Small intestine (tissue), 7 donors: Measurements from ENCODE around the gene NBPF4. TPM values are rescaled to one million over a fixed set of nuclear protein-coding genes. Genes with fewer than 3 reads are reported as not detected.

Experiments used
- DNase-seq, 2 donors: peaks; one replicate each; pipeline versions ENCODE4 v3.0.0 to v3.0.0-alpha.2; 2013
- FAIRE-seq: peaks from 2 replicates; lab custom pipeline; 2012; peaks lifted over from hg19 to GRCh38; lab: Jason Lieb, UNC
- H3K27ac ChIP-seq, 3 donors: one replicate each; pipeline ENCODE4 v1.5.1; 2013; ENCODE audit warnings: low read length in 2 of 3, mild to moderate bottlenecking in 2 of 3, control low read depth in 1 of 3, inconsistent platforms in 1 of 3, low read depth in 1 of 3, moderate library complexity in 1 of 3
- H3K27me3 ChIP-seq, 3 donors: one replicate each; pipeline ENCODE4 v1.6.1; 2013; ENCODE audit warnings: low read length in 3 of 3, inconsistent platforms in 1 of 3; ENCODE audit not compliant: control insufficient read depth in 3 of 3, insufficient read depth in 3 of 3
- H3K36me3 ChIP-seq, 3 donors: one replicate each; pipeline ENCODE4 v1.6.1; 2013; ENCODE audit warnings: low read length in 3 of 3, inconsistent platforms in 1 of 3, low read depth in 1 of 3, mild to moderate bottlenecking in 1 of 3, moderate library complexity in 1 of 3; ENCODE audit not compliant: control insufficient read depth in 3 of 3, insufficient read depth in 2 of 3
- H3K4me1 ChIP-seq, 3 donors: one replicate each; pipeline ENCODE4 v1.6.1; 2013; ENCODE audit warnings: low read length in 2 of 3, inconsistent platforms in 1 of 3, low read depth in 1 of 3, mild to moderate bottlenecking in 1 of 3, moderate library complexity in 1 of 3; ENCODE audit not compliant: control insufficient read depth in 3 of 3, insufficient read depth in 2 of 3
- H3K4me3 ChIP-seq, 3 donors: one replicate each; pipeline ENCODE4 v1.5.1; 2013; ENCODE audit warnings: low read length in 3 of 3, control low read depth in 1 of 3, inconsistent platforms in 1 of 3, low read depth in 1 of 3, mild to moderate bottlenecking in 1 of 3, moderate library complexity in 1 of 3
- H3K9me3 ChIP-seq, 2 donors: one replicate each; pipeline ENCODE4 v1.6.1; 2013; ENCODE audit warnings: low read depth in 1 of 2, low read length in 1 of 2; ENCODE audit not compliant: control insufficient read depth in 2 of 2, insufficient read depth in 1 of 2
- WGBS, 3 donors: extraction: QIAGEN DNeasy Blood & Tissue Kit; methylation state at CpG; one replicate each; pipeline ENCODE4 v1.1.7; 2013; 5-methylcytosine and 5-hydroxymethylcytosine counted together
- polyA plus RNA-seq, 4 donors: library from polyadenylated mRNA; stranded (reverse) in 3 of 4; unstranded in 1 of 4; fragments of 200-250 nt in 3 of 4; fragments of 120-200 nt in 1 of 4; gene quantifications; one replicate each; pipeline versions ENCODE4 v1.2.1 to v1.2.3, GENCODE V29; 2013
- donor health status: healthy with polysubstance abuse.
- donor health status: control.
- donor health status: control.
- donor health status: Bipolar disorder and iron deficiency.
- donor health status: healthy.

The NBPF4 gene
- polyA plus RNA-seq, 4 donors = 0.07 to 1.0 TPM; not detected in 2

GRCh38 chr1:108200687-108201051, 43.2 kb downstream of the NBPF4 start:
- Histone ChIP-seq H3K27ac (peak overlapping the region; percentile 81 to 98 (median 96)), H3K27me3 (no peaks in the 10 kb centered on the region), H3K4me1 (peaks cover 2 to 14% (median 5%) of the 10 kb centered on the region in 3 donors), H3K36me3 (peaks cover 0 to 6% (median 0%) of the 10 kb centered on the region in 3 donors), H3K9me3 (peaks cover 0 to 8% of the 10 kb centered on the region in 2 donors), H3K4me3 (peak overlapping the region; percentile 81 to 86 (median 81))
- FAIRE-seq (no peak), DNase-seq (peak; percentile 55 to 75)
- 0 to 1% (median 0%) methylated on average over 10 of the region's 10 CpGs for WGBS, 3 donors

- WGBS, 3 donors = 0 to 1% (median 0%) methylated on average over 67 to 97 of the region's 97 CpGs
- Histone ChIP-seq H3K36me3 (peaks cover 0 to 9% (median 2%) of the 10 kb centered on the region in 3 donors), H3K4me3 (peak within 1 kb of the TSS; percentile 81 to 86 (median 81)), H3K4me1 (peaks cover 2 to 14% (median 5%) of the 10 kb centered on the region in 3 donors), H3K27me3 (no peaks in the 10 kb centered on the region), H3K27ac (peak within 1 kb of the TSS; percentile 95 to 98 (median 96)), H3K9me3 (peaks cover 0 to 11% of the 10 kb centered on the region in 2 donors)
- DNase-seq (peak; percentile 88 to 91), FAIRE-seq (no peak)
These were observed 43.8 kb downstream of the NBPF4 start, which contains the start of gene SLC25A24 for GRCh38 chr1:108199781-108200686. Gene SLC25A24, minus strand, starts transcription at chr1:108200343. Its CDS starts 205 bp downstream, at chr1:108200138.

- peak; percentile 82 to 93 for DNase-seq
- Histone ChIP-seq H3K36me3 (peaks cover under 1 to 9% (median 2%) of the 10 kb centered on the region in 3 donors), H3K9me3 (peaks cover 0 to 13% of the 10 kb centered on the region in 2 donors), H3K27me3 (no peaks in the 10 kb centered on the region), H3K4me3 (peak overlapping the region; percentile 81 to 86 (median 81)), H3K4me1 (peaks cover 2 to 14% (median 5%) of the 10 kb centered on the region in 3 donors), H3K27ac (peak overlapping the region; percentile 95 to 98 (median 96))
- 4 to 14% (median 8%) methylated on average over 9 of the region's 9 CpGs for WGBS, 3 donors
- no peak for FAIRE-seq
These were observed 44.6 kb downstream of the NBPF4 start for GRCh38 chr1:108199201-108199691.

- H3K9me3 ChIP-seq = peaks cover 0 to 24% of the 10 kb centered on the region in 2 donors
- H3K4me3 ChIP-seq = no peak overlapping the region
- peaks cover 4 to 18% (median 10%) of the 10 kb centered on the region in 3 donors for H3K36me3 ChIP-seq
- H3K4me1 ChIP-seq = peaks cover 2 to 5% (median 4%) of the 10 kb centered on the region in 3 donors
- WGBS, 3 donors = 95 to 97% (median 96%) methylated on average over 1 of the region's 1 CpG
- FAIRE-seq (no peak), DNase-seq (no peak)
- no peak overlapping the region for H3K27ac ChIP-seq
- H3K27me3 ChIP-seq = no peaks in the 10 kb centered on the region
These were observed 49.8 kb downstream of the NBPF4 start for GRCh38 chr1:108194051-108194450.

- Histone ChIP-seq H3K4me3 (no peak overlapping the region), H3K9me3 (peaks cover 0 to 28% of the 10 kb centered on the region in 2 donors), H3K27me3 (no peaks in the 10 kb centered on the region), H3K27ac (no peak overlapping the region), H3K4me1 (peaks cover 0 to 5% (median 0%) of the 10 kb centered on the region in 3 donors), H3K36me3 (peaks cover 4 to 18% (median 10%) of the 10 kb centered on the region in 3 donors)
- FAIRE-seq = no peak
- 90 to 97% (median 95%) methylated on average over 1 of the region's 1 CpG for WGBS, 3 donors
- no peak for DNase-seq
These were observed 50.5 kb downstream of the NBPF4 start for GRCh38 chr1:108193333-108193732.

- H3K27ac ChIP-seq = no peak overlapping the region
- WGBS, 3 donors = 98 to 99% (median 98%) methylated on average over 28 of the region's 28 CpGs
- H3K4me1 ChIP-seq = peaks cover 0 to 4% (median 0%) of the 10 kb centered on the region in 3 donors
- H3K36me3 ChIP-seq = peaks cover 4 to 14% (median 12%) of the 10 kb centered on the region in 3 donors
- FAIRE-seq (no peak), DNase-seq (no peak)
- H3K27me3 ChIP-seq = no peaks in the 10 kb centered on the region
- H3K9me3 ChIP-seq = peaks cover 0 to 33% of the 10 kb centered on the region in 2 donors
- no peak overlapping the region for H3K4me3 ChIP-seq
These were observed 51.3 kb downstream of the NBPF4 start for GRCh38 chr1:108192581-108192980.

GRCh38 chr1:108190686-108191416, 53.0 kb downstream of the NBPF4 start:
- H3K27ac ChIP-seq = no peak overlapping the region
- no peaks in the 10 kb centered on the region for H3K4me1 ChIP-seq
- FAIRE-seq = no peak
- 82 to 95% (median 83%) methylated on average over 5 of the region's 5 CpGs for WGBS, 3 donors
- peaks cover 0 to 26% of the 10 kb centered on the region in 2 donors for H3K9me3 ChIP-seq
- DNase-seq = no peak
- H3K4me3 ChIP-seq = no peak overlapping the region
- H3K36me3 ChIP-seq = peaks cover 4 to 13% (median 12%) of the 10 kb centered on the region in 3 donors
- H3K27me3 ChIP-seq = no peaks in the 10 kb centered on the region
